ENCODE results near the gene FAM83F.

FAM83F gene

GRCh38 chr22:39995393-39996252, 869 bp downstream of the FAM83F start:
- DNase-seq = no peak

- no peak for DNase-seq
These were observed 2.0 kb downstream of the FAM83F start for GRCh38 chr22:39996732-39997131.

GRCh38 chr22:39997421-39997820, 2.7 kb downstream of the FAM83F start:
- no peak for DNase-seq

- DNase-seq = no peak
These were observed 3.4 kb downstream of the FAM83F start for GRCh38 chr22:39997939-39998726.

- DNase-seq = no peak
These were observed 4.5 kb downstream of the FAM83F start for GRCh38 chr22:39999144-39999757.

GRCh38 chr22:40000171-40000570, 5.4 kb downstream of the FAM83F start:
- no peak for DNase-seq

GRCh38 chr22:40001106-40001505, 6.4 kb downstream of the FAM83F start:
- DNase-seq = no peak

GRCh38 chr22:40001800-40002577, 7.2 kb downstream of the FAM83F start:
- DNase-seq = no peak

- no peak for DNase-seq
These were observed 8.4 kb downstream of the FAM83F start for GRCh38 chr22:40002935-40003715.

GRCh38 chr22:40004836-40005235, 10.1 kb downstream of the FAM83F start:
- no peak for DNase-seq

GRCh38 chr22:40006641-40007040, 11.9 kb downstream of the FAM83F start:
- DNase-seq = no peak

GRCh38 chr22:40007853-40008710, 13.3 kb downstream of the FAM83F start:
- DNase-seq = peak; percentile 60

- DNase-seq = no peak
These were observed 14.1 kb downstream of the FAM83F start for GRCh38 chr22:40008726-40009291.

GRCh38 chr22:40009292-40009774, 14.6 kb downstream of the FAM83F start:
- no peak for DNase-seq

- DNase-seq = peak; percentile 33
These were observed 15.4 kb downstream of the FAM83F start for GRCh38 chr22:40009951-40010671.

GRCh38 chr22:40010746-40011145, 16.0 kb downstream of the FAM83F start:
- no peak for DNase-seq

GRCh38 chr22:40014667-40015248, 20.0 kb downstream of the FAM83F start:
- DNase-seq = no peak

- DNase-seq = no peak
These were observed 20.7 kb downstream of the FAM83F start for GRCh38 chr22:40015358-40015976.

GRCh38 chr22:40018051-40018450, 23.3 kb downstream of the FAM83F start:
- DNase-seq = no peak

Data from CD4-positive, alpha-beta T cell treated with Interleukin-15 for 1 hour (primary cell).